Naive B cell (primary cell): Measurements from ENCODE around the gene CES3. TPM values are rescaled to one million over a fixed set of nuclear protein-coding genes. Genes with fewer than 3 reads are reported as not detected.

ENCODE experiments used
- ATAC-seq, 2 donors: fragments of 150-1000 bp; cut with Tn5 transposase; 2 replicates each; pipeline ENCODE4 v1.10.0; 2021; ENCODE audit warnings: low read depth in 2 of 2, mild to moderate bottlenecking in 2 of 2, moderate library complexity in 2 of 2
- DNase-seq: peaks from one replicate; pipeline ENCODE4 v3.0.0; 2022
- H3K27ac Mint-ChIP-seq, 6 donors: one replicate each; pipeline ENCODE4 v1.8.0; 2020 to 2022; ENCODE audit warnings: mild to moderate bottlenecking in 6 of 6, mixed read lengths in 6 of 6, moderate library complexity in 5 of 6, inconsistent platforms in 2 of 6
- H3K27me3 Mint-ChIP-seq, 3 donors: one replicate each; pipeline ENCODE4 v1.8.0; 2021 to 2022; ENCODE audit warnings: mixed read lengths in 3 of 3, mild to moderate bottlenecking in 1 of 3
- H3K36me3 Mint-ChIP-seq, 2 donors: one replicate each; pipeline ENCODE4 v1.8.0; 2020 to 2022; ENCODE audit warnings: mixed read lengths in 2 of 2, inconsistent platforms in 1 of 2, mild to moderate bottlenecking in 1 of 2
- H3K4me1 Mint-ChIP-seq, 3 donors: one replicate each; pipeline ENCODE4 v1.8.0; 2020 to 2022; ENCODE audit warnings: mixed read lengths in 3 of 3, inconsistent platforms in 1 of 3, mild to moderate bottlenecking in 1 of 3, moderate library complexity in 1 of 3
- H3K4me3 Mint-ChIP-seq, 8 donors: one replicate each; pipeline ENCODE4 v1.8.0; 2020 to 2022; ENCODE audit warnings: mild to moderate bottlenecking in 8 of 8, mixed read lengths in 8 of 8, moderate library complexity in 8 of 8, inconsistent platforms in 2 of 8
- H3K9me3 Mint-ChIP-seq, 7 donors: one replicate each; pipeline ENCODE4 v1.8.0; 2020 to 2022; ENCODE audit warnings: mixed read lengths in 7 of 7, mild to moderate bottlenecking in 5 of 7, inconsistent platforms in 2 of 7, moderate library complexity in 1 of 7
- polyA plus RNA-seq, 6 donors: library from polyadenylated mRNA; unstranded; fragments of 300-500 nt; fragmentation: Illumina TruSeq; gene quantifications; one replicate each; pipeline ENCODE4 v1.2.3, GENCODE V29; 2021; ENCODE audit warnings: low read depth in 6 of 6

Gene CES3, protein sequence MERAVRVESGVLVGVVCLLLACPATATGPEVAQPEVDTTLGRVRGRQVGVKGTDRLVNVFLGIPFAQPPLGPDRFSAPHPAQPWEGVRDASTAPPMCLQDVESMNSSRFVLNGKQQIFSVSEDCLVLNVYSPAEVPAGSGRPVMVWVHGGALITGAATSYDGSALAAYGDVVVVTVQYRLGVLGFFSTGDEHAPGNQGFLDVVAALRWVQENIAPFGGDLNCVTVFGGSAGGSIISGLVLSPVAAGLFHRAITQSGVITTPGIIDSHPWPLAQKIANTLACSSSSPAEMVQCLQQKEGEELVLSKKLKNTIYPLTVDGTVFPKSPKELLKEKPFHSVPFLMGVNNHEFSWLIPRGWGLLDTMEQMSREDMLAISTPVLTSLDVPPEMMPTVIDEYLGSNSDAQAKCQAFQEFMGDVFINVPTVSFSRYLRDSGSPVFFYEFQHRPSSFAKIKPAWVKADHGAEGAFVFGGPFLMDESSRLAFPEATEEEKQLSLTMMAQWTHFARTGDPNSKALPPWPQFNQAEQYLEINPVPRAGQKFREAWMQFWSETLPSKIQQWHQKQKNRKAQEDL
- polyA plus RNA-seq: under 1 TPM in 1 of 6 donors, not detected in 5; 0.66 TPM

DNA sequence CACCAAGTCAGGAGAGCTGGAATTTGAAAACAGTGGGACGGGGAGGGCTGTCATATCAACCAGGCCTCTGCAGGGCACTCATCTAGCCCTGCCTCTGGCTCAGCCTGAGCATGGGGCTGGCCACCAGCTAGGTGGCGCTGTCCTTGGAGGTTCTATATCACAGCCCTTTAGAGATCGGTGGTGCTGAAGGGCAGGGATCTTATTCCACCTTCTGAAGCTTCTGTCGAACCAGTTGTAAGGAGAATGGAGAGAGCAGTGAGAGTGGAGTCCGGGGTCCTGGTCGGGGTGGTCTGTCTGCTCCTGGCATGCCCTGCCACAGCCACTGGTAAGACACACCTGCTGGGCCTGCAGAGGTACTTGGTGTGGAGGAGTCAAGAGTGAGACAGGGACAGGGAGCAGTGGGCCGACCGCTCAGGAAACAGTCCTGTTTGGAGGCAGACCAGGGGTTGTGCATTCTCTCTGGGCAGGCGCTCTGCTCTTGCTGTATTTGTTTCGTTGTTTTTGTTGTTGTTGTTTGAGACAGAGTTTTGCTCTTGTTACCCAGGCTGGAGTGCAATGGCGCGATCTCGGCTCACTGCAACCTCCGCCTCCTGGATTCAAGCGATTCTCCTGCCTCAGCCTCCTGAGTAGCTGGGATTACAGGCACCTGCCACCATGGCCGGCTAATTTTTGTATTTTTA lies at the start of gene CES3:
Gene CES3, plus strand, starts transcription at position 202 of the 680 bp plus-strand sequence. Its CDS starts 42 bp downstream, at position 244.
- Mint-ChIP-seq H3K4me3 (peak within 1 kb of the TSS in 7 of 8 donors; percentile 31 to 75 (median 56)), H3K27ac (peak within 1 kb of the TSS in 4 of 6 donors; percentile 14 to 92 (median 80)), H3K4me1 (peaks cover 13 to 27% (median 17%) of the 10 kb centered on the region in 3 donors), H3K27me3 (peaks cover 8 to 40% (median 26%) of the 10 kb centered on the region in 3 donors), H3K9me3 (no peaks in the 10 kb centered on the region), H3K36me3 (no peaks in the 10 kb centered on the region)
- peak; percentile 19 for DNase-seq
- peak; percentile 79 to 84 for ATAC-seq

DNA sequence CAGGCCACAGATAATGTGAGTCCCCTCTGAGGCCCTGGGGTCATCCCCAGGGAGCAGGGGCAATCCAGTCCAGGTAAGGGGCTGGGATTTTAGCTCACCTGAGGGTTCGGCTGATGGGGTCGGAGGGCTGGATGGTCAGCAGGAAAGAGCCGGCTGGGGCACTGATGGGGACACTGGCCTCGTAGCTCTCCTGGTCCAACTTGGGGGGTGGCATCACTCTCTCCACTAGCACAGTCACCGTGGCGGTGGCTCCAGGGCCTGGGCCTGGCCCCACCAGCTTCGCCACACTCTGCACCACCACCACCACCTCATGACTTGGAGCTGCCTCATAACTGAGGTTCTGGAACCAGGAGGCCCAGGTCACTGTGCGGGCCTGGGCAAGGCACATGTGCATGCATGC lies 49.3 kb upstream of the CES3 start:
- peak overlapping the region in 1 of 6 donors; percentile 39 for H3K27ac Mint-ChIP-seq
- no peak for DNase-seq
- H3K4me1 Mint-ChIP-seq: no peaks in the 10 kb centered on the region
- H3K4me3 Mint-ChIP-seq: no peak overlapping the region
- no peaks in the 10 kb centered on the region for H3K36me3 Mint-ChIP-seq
- peaks cover 0 to 46% (median 28%) of the 10 kb centered on the region in 3 donors for H3K27me3 Mint-ChIP-seq
- no peak for ATAC-seq
- H3K9me3 Mint-ChIP-seq: no peaks in the 10 kb centered on the region

DNA sequence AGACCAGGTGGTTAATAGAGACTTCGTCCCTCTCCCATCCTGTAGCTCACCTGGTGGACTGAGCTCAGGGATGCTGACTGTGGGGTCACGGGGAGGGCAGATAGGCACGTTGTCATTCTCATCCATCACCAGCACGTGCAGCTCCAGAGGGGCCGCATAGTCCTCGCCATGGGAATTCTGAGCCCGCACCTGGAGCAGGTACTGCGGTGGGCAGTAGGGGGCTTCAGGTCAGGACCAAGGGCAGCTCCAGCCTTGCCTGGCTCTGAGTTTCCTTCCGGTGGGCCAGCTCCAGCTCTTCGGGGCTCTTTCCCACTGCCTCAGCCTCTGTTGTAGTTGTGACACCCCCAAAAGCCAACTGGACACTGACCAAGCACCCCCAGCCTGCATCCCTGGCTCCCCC lies 48.0 kb upstream of the CES3 start:
- Mint-ChIP-seq H3K4me3 (no peak overlapping the region), H3K27ac (no peak overlapping the region), H3K27me3 (peaks cover 0 to 46% (median 27%) of the 10 kb centered on the region in 3 donors), H3K36me3 (no peaks in the 10 kb centered on the region), H3K4me1 (no peaks in the 10 kb centered on the region), H3K9me3 (no peaks in the 10 kb centered on the region)
- DNase-seq (no peak), ATAC-seq (no peak)

DNA sequence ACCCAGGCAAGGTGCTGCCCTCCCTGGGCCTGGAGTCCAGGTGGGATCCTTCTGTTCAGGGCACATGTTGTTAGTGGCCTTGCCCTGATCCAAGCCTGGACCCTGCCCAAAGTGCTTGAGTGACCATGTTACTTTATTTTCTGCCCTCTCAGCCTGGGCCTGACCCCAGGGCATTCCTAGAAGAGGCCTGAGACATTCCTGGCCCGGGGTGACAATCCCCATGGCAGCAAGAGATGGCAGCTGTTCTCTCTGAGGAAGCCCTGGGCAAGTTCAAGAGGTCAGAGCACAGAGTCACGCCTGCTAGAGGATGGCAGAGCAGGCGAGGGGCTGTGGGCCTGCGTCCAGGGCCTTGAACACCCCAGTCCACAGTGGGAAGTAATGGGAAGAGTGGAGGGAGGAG lies 47.4 kb upstream of the CES3 start:
- Mint-ChIP-seq H3K27me3 (peaks cover 0 to 41% (median 20%) of the 10 kb centered on the region in 3 donors), H3K9me3 (no peaks in the 10 kb centered on the region), H3K4me1 (no peaks in the 10 kb centered on the region), H3K36me3 (no peaks in the 10 kb centered on the region), H3K27ac (no peak overlapping the region), H3K4me3 (peak overlapping the region in 1 of 8 donors; percentile 21)
- ATAC-seq (no peak), DNase-seq (no peak)

DNA sequence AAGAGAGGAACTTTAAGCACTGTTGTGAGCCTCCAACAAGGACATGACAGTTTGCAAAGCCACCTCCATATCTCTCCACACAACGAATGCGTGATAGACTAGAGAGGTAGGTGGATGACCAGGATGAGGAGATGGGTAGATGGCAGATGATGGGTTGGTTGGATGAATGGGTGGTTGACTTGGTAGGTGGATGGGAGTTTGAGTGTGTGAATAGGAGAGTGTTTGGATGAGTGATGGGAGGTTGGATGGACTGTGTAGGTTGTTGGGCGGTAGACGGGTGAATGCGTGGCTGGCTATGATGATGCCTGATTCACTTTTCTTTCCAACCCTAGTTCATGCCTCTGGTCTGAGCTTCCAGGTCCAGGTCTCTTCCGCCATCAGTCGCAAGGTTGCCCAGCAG lies 46.5 kb upstream of the CES3 start:
- no peak overlapping the region for H3K4me3 Mint-ChIP-seq
- H3K9me3 Mint-ChIP-seq: no peaks in the 10 kb centered on the region
- no peak for ATAC-seq
- peaks cover 4 to 46% (median 25%) of the 10 kb centered on the region in 3 donors for H3K27me3 Mint-ChIP-seq
- H3K27ac Mint-ChIP-seq: no peak overlapping the region
- no peaks in the 10 kb centered on the region for H3K4me1 Mint-ChIP-seq
- no peak for DNase-seq
- H3K36me3 Mint-ChIP-seq: no peaks in the 10 kb centered on the region

DNA sequence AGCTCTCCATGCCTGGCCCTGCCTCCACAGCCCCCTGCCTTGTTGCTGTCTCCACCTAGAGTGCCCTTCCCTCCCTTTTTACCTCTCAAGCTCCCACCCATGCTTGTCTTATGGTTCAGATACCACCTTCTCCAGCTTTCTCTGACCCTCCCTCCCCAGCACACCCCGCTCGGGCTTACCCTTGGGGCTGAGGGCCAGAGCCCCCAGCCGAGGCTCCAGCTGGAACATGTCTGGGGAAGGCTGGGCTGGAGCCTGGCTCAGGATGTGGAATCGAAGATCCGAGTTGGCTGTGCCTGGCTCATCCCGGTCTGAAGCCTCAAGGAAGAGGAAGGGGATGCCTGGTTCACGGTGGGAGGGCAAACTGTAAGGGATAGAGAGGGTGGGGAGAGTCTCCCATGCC lies 46.0 kb upstream of the CES3 start:
- H3K27me3 Mint-ChIP-seq: peaks cover 4 to 51% (median 26%) of the 10 kb centered on the region in 3 donors
- H3K9me3 Mint-ChIP-seq: no peaks in the 10 kb centered on the region
- H3K4me1 Mint-ChIP-seq: no peaks in the 10 kb centered on the region
- ATAC-seq: no peak
- DNase-seq: no peak
- no peak overlapping the region for H3K27ac Mint-ChIP-seq
- H3K4me3 Mint-ChIP-seq: peak overlapping the region in 1 of 8 donors; percentile 66
- no peaks in the 10 kb centered on the region for H3K36me3 Mint-ChIP-seq

DNA sequence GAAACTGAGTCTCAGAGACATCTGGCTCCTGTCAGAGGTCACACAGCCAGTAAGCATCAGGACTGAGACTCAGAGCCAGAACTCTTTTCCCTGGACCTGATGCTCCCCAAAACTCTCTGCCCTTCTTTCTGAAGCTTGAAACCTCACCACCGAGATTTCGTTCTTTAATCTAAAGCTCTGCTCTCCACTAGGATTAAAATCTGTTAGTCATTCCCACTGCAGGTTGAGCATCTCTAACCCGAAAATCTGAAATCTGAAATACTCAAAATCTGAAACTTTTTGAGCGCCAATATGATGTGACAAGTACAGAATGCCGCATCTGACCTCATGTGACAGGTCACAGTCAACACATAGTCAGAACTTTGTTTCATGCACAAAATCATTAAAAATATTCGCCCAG lies 44.5 kb upstream of the CES3 start:
- Mint-ChIP-seq H3K27ac (no peak overlapping the region), H3K9me3 (no peaks in the 10 kb centered on the region), H3K27me3 (peaks cover 4 to 60% (median 33%) of the 10 kb centered on the region in 3 donors), H3K4me3 (no peak overlapping the region), H3K4me1 (no peaks in the 10 kb centered on the region), H3K36me3 (no peaks in the 10 kb centered on the region)
- no peak for DNase-seq
- no peak for ATAC-seq

DNA sequence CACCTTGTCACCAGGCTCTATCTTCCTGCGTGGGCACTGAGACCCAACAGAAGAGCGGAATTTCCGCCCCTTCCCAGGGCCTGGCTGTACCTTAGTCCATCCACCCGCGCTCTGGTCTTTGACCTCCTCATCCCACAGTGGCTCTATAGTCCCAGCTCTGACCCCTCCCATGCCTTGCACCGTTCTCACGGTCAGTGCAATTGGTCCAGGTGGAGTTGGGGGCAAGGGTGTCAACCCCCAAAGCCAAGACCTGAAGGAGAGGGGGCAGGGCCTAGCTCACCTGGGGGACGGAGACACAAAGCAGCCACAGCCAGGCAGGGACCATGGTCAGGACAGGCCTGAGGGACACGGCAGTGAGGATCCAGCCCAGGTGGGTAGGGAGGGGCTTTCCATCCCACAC lies 43.3 kb upstream of the CES3 start:
- DNase-seq (no peak), ATAC-seq (no peak)
- H3K9me3 Mint-ChIP-seq: no peaks in the 10 kb centered on the region
- no peak overlapping the region for H3K27ac Mint-ChIP-seq
- H3K27me3 Mint-ChIP-seq: peaks cover 4 to 55% (median 35%) of the 10 kb centered on the region in 3 donors
- no peaks in the 10 kb centered on the region for H3K36me3 Mint-ChIP-seq
- no peak overlapping the region for H3K4me3 Mint-ChIP-seq
- no peaks in the 10 kb centered on the region for H3K4me1 Mint-ChIP-seq

DNA sequence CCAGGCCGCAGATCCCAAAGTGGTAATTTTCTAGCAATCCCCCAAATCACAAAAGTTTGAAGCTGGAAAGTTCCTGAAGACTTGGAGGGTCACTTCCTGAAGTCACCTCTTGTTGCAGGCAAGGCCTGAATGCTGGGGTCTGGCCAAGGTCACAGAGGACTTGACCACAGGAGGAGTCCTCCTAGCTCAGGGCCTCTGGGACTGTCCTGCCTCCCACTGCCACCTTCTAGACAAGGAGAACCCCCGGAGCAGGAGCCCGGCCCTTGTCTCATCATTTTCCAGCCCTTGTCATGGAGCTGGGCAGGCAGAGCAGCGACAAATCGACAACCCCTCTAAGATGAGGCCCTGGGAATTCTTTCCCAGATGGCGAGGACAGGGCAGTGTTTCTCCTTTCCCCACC lies 42.7 kb upstream of the CES3 start:
- ATAC-seq: no peak
- Mint-ChIP-seq H3K4me1 (peaks cover 0 to 2% (median 0%) of the 10 kb centered on the region in 3 donors), H3K27me3 (peaks cover 5 to 59% (median 40%) of the 10 kb centered on the region in 3 donors), H3K36me3 (no peaks in the 10 kb centered on the region), H3K9me3 (no peaks in the 10 kb centered on the region), H3K27ac (peak overlapping the region in 1 of 6 donors; percentile 78), H3K4me3 (peak overlapping the region in 1 of 8 donors; percentile 35)
- no peak for DNase-seq

DNA sequence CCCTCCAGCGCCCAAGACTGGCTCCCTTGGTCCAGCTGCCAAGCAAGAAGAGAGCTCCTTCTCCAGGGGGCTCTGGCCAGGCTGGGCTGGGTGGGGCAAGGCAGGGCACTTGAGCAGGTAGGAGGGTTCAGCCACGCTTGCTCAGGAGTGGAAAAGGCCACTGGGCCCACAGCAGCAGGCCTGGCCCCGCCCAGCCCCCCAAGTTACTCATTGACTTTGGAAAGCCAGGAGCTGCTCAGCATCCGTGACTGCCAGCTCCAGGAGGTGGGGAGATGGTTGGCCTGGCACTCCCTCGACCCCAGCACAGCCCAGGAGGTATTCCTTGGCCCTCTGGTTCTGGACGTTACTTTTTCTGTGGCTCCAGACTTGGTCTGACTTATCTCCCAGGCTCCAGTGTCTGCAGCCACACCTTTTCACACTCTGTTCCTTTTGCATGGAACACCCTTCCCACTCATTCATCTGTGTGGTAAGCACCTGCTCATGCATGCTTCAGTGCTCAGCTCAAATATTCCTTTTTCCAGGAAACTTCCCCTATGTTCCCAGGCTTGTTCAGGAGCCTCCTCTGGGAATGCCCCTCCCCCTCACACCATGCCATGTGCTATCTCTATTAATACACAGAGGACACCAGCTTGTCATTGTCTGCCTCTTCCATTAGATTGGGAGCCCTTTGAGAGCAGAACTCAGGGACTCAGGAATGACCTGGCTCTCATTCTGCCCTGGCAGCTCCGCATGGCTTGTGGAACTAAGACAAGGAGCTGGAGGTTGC lies 42.1 kb upstream of the CES3 start, which contains the start of gene CDH16:
Gene CDH16, minus strand, starts transcription at position 83 of the 766 bp plus-strand sequence. CDS start 820 bp downstream, outside the sequence.
- no peaks in the 10 kb centered on the region for H3K36me3 Mint-ChIP-seq
- DNase-seq: no peak
- peak within 1 kb of the TSS in 2 of 8 donors; percentile 35 to 72 for H3K4me3 Mint-ChIP-seq
- peaks cover 0 to 4% (median 0%) of the 10 kb centered on the region in 3 donors for H3K4me1 Mint-ChIP-seq
- peaks cover 12 to 59% (median 41%) of the 10 kb centered on the region in 3 donors for H3K27me3 Mint-ChIP-seq
- no peak for ATAC-seq
- H3K27ac Mint-ChIP-seq: peak within 1 kb of the TSS in 1 of 6 donors; percentile 78
- no peaks in the 10 kb centered on the region for H3K9me3 Mint-ChIP-seq

DNA sequence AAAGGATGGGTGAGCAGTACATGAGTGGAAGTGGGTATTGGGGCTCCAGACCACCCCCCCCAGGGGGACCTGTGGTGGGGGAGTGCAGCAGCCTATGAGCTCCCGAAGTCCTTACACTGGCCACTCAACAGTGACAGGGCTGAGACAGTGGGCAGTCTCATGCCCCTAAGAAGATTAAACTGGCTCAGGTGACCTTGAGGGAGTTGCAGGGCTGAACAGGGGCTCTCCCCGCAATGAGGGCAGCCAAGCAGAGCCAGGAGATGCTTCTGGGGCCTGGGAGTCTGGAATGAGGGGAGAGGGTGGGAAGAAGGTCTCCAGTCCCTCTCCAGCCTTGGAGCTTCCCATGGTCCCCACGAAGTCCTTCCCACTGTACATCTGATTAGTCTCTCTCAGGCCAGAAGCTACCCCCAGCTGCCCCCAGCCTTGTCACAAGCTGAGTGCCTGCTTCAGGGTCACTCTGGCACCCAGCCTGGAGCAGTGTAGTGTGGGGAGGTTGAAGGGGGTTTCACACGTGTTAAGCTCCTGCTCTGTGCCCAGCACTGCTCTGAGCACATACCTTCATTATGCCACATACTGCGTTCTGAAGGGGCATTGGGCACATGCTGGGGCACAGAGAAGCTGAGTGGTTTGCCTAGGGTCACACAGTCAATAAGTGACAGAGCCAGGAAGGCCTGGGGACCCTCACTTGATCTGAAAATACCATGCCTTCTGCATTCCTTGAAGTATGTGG lies 41.3 kb upstream of the CES3 start:
- Mint-ChIP-seq H3K36me3 (no peaks in the 10 kb centered on the region), H3K27me3 (peaks cover 17 to 61% (median 38%) of the 10 kb centered on the region in 3 donors), H3K4me1 (peaks cover 0 to 6% (median 0%) of the 10 kb centered on the region in 3 donors), H3K4me3 (no peak overlapping the region), H3K9me3 (no peaks in the 10 kb centered on the region), H3K27ac (peak overlapping the region in 1 of 6 donors; percentile 59)
- DNase-seq: no peak
- no peak for ATAC-seq

DNA sequence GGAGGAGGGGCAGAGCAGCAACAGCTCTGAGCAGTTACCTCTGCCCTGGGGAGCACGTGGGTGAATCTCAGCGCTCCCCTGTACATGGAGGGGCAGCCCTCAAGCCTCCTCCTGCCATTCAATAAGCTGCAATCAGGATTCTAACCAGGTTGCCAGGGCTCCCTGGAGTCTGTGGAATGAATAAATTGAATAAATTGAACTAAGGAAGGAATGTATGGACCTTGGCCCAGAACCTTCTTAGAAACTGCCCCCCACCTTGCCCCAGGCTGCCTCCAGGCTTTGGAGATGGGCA lies 40.8 kb upstream of the CES3 start:
- no peaks in the 10 kb centered on the region for H3K36me3 Mint-ChIP-seq
- H3K27me3 Mint-ChIP-seq: peaks cover 19 to 59% (median 36%) of the 10 kb centered on the region in 3 donors
- H3K27ac Mint-ChIP-seq: peak overlapping the region in 1 of 6 donors; percentile 59
- peaks cover 0 to 6% (median under 1%) of the 10 kb centered on the region in 3 donors for H3K4me1 Mint-ChIP-seq
- ATAC-seq (no peak), DNase-seq (no peak)
- no peak overlapping the region for H3K4me3 Mint-ChIP-seq
- no peaks in the 10 kb centered on the region for H3K9me3 Mint-ChIP-seq
